Measurements from ENCODE around the gene ARHGAP27.

The ARHGAP27 gene

DNA sequence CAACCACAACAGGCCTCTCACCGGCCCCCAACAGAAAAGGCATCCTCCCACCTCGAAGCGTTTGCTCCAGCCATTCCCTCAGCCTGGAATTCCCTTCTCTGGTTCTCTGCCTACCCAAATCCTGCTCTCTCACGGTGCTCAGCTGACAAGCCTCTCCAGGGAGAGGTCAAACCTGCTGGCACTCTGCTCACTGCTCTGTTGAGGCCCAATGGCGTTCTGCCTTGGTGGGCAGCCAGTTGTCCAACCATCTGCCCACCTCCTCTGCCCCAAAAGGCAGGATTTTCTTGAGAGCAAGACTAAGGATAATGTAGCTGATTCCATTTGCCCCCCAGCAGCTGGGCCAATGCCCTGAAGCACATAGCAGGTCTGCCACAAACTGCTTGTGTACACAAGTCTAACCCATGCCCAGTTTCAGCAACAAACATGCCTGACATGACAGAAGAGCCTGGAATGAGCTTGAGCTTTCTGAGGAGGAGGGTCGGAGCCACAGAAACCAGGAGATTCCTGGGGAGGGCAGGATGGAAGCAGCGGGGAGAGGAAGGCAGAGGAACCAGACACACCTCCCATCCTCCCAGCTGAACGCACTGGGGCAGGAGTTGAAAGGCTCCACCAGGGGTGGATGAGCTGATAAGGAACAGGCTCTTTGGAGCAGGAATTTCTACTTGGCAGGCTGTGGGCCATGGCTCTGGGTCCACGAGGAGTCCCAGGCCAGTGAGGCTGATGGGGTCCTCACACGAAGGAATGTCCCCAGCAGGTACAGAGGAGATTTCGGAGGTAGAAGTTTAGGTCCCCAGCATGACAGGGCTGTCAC lies 23.9 kb downstream of the ARHGAP27 start:
- DNase-seq (ENCODE audit: low read depth, low spot score): no peak

DNA sequence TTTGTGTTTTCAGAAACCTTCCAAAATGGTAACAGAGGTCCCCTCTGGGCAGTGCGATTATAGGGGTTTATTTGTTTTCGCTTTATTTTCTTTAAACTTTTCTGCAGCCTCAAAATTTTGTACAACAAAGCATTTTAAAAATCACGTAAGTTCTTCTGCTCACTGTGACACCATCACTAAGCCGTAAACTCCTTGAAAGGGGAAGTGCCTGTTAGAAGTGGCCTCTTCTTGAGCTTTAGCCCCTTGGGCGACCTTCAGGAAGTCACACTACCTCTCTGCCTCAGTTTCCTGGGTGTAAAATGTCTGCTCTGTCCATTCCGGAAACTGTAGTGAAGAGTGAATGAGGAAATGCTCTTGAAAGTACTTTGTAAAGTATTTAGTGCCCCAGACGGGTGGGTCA lies 26.6 kb downstream of the ARHGAP27 start:
- DNase-seq (ENCODE audit: low read depth, low spot score): no peak

DNA sequence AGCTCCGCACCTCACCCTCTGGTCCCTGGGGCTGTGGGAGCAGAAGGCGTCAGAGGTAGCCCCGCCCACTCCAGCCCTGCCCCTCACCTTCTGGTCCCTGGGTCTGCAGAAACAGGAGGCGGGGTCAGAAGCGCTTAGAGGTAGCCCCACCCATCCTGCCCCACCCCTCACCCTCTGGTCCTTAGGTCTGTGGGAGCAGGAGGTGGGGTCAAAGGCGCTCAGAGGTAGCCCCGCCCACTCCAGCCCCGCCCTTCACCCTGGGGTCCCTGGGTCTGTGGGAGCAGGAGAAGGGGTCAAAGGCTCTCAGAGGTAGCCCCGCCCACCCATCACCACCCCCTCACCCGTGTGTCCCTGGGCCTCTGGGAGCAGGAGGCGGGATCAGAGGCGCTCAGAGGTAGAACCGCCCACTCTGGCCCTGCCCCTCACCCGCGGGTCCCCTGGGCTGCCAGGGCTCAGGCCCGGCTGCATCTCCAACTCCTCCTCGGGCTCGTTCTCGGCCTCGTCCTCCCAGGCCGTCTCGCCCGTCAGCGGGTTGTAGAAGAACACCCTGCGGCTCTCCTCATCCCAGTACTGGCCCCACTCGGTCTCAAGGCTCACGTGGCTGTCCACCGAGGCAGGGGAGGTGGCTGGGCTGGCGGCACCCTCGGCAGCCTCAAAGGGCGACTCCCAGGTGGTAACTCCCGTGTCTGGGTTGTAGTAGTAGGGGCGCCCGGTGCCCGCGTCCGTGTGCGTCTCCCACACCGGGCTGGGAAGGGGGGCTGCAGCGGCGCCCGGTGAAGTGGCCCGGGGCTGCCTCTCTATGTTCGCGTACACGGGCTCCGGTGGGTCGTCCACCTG lies 27.2 kb downstream of the ARHGAP27 start:
- DNase-seq (ENCODE audit: low read depth, low spot score): no peak

DNA sequence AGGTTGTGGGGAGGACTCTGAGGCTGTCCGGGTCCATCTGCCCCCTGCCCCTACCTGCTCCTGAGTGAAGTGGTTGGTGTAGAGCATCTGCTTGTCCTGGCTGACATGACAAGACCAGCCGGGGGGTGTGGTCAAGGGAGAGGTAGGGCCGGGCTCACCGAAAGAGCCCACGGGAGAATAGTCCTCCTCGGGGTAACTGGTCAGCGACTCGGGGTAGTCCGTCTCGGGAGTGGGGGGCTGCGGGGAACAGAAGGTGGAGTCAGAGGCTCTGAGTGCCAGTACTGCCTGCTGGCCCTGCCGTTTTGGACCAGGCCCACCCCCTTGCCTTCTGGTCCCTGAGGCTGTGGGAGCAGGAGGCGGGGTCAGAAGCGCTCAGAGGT lies 27.8 kb downstream of the ARHGAP27 start:
- DNase-seq (ENCODE audit: low read depth, low spot score): no peak

DNA sequence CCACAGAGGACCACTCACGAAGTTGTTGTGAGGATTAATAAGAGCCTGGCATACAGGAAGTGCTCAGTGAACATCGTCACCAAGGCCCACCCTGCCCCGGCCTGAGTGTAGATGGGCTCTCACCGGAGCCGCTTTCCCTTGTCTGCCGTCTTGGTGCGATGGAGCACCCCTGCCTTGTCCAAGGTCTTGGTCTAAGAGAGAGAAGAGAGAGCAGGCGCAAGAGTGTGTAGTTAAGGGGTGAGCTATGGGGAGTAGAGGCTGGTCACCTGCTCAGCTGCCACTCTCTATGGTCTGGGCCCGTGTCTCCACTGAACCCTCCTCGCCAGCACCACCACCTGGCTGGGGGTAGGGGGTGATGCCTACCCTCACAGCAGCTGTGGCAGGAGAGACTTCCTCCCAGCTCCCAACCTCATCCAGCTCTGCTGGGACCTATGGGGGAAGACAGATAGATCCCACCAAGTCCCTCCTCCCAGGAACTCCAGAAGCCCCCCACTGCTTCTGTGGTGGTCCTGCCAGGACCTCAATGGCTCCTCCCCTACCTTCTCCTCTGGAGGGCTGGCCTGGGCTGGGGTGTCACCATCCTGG lies 28.7 kb downstream of the ARHGAP27 start:
- no peak for DNase-seq (ENCODE audit: low read depth, low spot score)

DNA sequence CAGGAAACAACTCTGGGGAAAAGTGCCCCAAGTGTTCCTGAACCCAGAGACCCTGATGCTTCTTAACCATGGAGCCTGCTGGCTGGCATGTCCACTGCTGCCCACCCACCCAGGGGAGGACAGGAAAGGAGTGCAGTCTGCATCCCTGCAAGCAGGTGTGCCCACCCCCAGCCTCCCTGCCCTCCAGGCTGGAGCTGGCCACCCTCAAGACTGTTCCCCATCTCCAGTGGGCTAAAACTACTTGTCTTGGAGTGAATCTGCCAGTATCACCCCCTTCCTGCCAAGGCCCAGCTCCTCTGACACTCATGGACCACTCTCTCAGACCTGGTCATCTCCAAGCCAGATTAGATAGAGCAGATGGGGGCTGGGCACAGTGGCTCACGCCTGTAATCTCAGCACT lies 29.8 kb downstream of the ARHGAP27 start:
- DNase-seq (ENCODE audit: low read depth, low spot score): no peak

DNA sequence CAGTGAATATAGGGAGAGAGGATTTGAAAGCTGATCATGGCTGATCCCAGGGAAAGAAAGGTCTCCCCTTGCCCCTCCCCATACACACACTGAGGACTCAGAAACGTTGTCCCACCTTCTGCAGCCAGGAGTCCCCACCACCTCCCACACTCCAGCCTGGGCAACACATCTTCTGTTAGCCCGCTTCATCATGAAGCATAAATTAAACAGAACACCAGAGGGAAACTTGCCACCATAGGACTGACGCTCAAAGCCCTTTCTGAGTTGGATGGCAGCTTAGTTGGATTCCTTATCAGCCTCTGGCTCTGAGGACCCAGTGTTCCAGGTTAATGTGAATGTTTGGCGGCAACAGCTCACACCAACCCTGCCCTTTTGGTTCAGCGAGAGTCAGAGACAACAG lies 33.9 kb downstream of the ARHGAP27 start:
- no peak for DNase-seq (ENCODE audit: low read depth, low spot score)

DNA sequence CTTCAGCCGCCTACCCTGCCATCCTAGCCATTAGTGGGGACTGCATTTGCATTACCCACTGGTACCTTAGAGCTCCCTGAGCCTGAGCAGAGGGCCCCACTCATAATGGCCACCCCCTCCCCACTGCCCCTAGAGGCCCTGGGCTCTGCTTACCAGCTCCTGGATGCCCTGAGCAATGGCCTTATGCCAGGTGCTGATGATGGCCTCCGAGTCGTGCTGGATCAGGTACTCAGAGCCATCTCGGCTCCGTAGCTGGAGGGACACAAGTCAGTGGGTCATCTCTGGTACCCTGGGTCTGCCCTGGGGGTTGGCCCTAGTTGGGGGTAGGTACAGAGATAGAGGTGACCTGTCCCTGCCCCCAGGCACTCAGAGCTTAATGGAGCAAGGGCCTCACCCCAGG lies 34.9 kb downstream of the ARHGAP27 start:
- DNase-seq (ENCODE audit: low read depth, low spot score): no peak

DNA sequence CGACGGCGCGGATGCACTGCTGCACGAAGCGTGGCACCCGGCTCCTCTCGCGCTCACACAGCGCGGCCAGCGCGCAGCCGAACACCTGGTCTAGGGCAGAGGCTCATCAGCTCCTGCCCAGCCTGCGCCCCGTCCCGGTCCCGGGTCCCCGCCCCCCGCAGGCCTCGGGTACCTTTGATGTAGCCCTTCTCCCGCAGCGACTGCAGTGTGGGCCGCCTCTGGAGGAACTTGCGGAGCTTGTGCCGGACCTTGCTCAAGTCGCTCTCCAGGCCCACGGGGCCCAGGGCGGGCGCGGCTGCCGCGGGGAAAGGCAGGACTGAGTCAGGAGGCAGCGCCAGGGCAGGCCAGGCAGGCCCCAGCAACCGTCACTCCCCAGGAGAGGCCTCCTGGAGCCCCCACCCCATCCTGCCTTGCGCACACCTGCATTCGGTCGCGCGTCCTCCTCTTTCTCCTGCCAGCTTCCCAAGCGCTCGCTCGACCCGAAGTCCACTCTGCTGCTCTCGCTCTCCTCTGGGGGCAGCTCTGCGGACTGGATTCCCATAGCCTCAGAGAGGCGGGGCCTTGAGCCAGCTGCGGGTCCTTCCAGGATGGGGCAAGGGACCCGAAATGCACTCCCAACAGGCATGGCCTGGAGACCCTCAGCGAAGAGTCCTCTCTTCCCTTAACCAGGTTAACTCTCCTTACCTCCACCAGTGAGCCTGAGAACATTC lies 36.0 kb downstream of the ARHGAP27 start:
- DNase-seq (ENCODE audit: low read depth, low spot score): no peak

DNA sequence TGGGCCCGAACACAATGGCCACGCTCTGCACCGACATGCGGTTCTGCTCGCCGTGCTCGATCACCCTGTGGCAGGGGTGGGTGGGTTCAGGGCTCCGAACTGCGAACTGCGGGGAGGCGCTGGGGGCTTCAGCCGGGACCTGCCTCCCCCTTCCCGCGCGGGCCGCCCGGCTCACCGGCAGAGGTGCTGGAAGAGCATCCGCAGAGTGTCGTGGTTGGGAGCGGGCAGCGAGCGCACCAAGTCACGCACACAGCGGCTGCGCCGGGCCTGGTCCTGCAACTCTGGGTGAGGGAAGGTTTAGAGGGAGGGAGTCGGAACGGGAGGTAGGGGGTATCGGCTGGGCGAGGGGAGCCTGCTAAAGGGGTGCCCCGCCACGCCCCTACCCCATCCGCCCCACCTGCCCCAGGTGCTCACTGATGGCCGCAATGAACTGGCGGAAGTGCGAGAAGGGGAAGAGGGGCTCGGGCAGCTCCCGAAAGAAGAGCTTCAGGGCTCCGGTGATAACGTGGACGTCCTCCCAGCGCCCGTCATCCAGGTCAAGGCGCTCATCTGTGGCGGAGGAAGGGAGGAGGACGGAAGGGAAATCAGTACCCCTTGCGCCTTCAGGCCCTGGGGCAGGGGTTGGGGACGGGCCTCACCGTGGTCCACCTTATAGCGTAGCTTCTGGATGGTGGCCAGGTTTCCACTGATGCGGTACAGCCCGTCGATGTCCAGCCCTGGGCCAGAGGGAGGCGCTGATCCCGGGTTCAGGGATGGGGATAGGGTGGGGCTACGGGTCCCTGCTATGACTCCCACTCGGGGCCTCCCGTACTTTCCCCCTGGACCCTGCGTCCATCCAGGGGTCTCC lies 36.9 kb downstream of the ARHGAP27 start:
- no peak for DNase-seq (ENCODE audit: low read depth, low spot score)

DNA sequence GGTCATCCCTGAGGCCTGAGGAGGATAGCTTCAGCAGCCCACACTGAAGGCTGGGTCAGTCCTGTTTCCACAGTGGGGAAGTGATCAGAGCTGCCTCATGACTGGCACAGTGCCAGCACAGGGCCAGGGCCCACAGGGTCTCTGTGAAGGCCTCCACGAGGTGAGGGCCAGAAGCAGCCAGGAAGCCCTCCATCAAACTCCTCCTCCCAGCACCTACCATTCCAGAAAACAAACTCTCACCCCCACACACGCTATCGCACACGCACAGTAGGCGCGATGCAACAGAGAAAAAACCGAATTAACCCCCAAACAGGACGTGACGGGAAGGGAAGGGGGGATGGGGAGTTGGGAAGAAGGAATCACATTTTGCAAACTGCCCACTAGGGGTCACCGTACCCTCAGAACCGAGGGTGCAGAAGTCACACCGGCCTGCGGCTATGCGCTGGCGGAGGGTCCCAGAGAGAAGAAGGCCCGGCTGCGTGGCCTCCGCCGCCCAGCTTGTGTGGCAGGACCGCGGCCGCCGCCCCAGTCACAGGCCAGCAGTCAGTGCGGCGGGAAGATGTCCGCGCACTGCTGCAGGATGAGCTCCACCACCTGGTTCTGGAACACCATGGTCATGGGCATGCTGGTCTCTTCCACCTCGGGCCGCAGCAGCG lies 37.6 kb downstream of the ARHGAP27 start:
- no peak for DNase-seq (ENCODE audit: low read depth, low spot score)

DNA sequence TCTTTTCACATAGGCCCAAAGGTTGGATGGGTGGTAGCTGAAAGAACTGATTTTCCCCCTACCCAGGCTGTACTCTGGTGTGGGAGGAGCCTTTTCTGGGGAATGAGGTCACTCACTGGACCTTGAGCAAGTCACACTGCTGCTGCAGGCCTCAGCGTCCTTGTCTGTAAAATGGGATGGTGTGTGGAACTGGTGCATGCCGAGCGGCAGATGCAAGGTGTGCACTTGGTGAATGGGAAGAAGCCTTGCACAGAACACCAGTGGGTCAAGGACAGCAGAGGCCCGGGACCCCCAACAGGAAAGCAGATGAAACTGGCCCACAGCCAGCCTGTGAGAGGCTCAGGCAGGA lies 38.1 kb downstream of the ARHGAP27 start:
- DNase-seq (ENCODE audit: low read depth, low spot score): no peak

DNA sequence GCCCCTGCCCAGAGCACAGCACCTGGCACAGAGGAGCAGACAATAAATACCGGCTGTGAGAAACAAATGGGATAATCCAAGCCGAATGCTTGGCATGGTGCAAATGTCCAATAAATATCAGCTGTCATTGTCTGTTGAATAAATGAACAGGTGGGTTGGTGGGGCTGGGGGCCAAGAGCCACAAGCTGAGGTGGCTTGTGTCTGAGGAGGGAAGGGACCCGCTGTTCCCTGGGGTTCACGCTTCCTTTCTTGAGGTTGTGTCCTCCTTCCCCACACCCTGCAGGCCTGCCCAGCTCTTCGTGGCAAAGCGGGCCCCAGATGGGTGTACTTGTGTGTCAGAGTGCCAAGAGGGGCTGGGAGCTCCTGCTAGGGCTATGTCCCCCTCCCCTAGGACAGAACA lies 38.6 kb downstream of the ARHGAP27 start:
- DNase-seq (ENCODE audit: low read depth, low spot score): no peak

DNA sequence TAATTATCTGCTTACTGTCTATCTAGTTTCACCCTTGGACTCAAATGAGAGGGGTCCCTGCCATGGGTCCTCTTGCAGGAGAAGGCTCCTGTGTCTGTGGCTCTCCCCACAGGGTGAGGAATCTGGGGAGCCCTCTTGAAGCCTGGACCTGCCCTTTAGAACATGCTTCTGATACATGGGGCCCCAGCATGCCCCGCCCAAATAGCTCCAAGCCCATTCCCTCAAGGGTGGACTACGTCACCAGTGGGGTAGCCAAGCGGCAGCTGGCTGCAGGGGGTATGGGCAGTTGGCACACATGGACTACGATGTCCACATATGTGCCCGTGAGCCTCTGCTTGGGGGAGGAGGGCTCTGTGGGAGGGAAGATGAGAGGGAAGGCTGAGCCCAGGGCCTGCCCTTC lies 39.3 kb downstream of the ARHGAP27 start:
- no peak for DNase-seq (ENCODE audit: low read depth, low spot score)

DNA sequence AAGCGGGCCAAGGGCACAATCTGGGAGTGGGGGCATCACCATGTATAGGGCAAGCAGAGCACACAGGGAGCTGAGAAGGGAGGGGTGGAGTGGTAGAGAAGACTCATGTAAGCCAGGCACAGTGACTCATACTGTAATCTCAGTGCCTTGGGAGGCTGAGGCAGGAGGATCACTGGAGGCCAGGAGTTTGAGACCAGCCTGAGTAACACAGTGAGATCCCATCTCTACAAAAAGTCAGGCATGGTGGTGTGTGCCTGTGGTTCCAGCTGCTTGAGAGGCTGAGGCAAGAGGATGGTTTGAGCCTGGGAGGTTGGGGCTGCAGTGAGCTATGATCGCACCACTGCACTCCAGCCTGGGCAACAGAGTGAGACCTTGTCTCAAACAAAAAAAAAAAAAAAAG lies 40.8 kb downstream of the ARHGAP27 start:
- no peak for DNase-seq (ENCODE audit: low read depth, low spot score)

DNA sequence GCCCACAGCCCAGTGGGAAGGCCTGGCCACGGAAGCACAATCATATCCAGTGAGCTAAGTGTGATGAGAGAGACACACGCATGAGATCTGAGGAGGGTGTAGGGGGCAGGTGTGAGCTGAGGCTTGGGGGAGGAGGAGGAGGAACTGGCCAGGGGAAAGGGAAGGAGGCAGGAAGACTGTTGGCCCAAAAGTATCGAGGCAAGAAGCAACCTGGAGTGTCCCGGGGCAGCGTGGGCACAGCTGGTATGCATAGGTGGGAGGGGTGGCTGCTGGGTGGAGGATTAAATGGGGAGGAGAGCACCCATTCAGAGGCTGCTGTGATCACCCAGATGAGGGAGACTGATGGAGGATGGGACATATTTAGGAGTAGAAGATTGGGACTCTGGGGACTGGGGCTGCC lies 41.4 kb downstream of the ARHGAP27 start:
- DNase-seq (ENCODE audit: low read depth, low spot score): no peak

DNA sequence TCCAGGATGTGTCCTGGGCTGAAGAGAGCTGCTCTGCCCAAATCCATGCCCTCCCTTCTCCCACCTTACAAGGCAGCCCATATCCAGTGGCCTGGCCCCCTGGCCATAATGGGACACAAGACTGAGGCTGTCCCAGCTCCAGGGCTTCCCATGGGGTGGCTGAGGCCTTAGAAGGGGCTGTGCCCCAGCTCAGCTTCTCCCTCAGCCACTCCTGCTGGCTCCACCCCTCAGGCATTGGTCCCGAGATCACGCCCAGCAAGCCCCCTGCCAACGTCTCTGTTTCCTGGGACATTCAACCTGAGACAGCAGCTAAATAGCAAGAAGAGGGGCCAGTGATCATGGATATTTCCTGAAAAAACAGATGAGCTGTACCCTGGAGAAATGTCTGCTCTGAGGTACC lies 43.3 kb downstream of the ARHGAP27 start:
- no peak for DNase-seq (ENCODE audit: low read depth, low spot score)

DNA sequence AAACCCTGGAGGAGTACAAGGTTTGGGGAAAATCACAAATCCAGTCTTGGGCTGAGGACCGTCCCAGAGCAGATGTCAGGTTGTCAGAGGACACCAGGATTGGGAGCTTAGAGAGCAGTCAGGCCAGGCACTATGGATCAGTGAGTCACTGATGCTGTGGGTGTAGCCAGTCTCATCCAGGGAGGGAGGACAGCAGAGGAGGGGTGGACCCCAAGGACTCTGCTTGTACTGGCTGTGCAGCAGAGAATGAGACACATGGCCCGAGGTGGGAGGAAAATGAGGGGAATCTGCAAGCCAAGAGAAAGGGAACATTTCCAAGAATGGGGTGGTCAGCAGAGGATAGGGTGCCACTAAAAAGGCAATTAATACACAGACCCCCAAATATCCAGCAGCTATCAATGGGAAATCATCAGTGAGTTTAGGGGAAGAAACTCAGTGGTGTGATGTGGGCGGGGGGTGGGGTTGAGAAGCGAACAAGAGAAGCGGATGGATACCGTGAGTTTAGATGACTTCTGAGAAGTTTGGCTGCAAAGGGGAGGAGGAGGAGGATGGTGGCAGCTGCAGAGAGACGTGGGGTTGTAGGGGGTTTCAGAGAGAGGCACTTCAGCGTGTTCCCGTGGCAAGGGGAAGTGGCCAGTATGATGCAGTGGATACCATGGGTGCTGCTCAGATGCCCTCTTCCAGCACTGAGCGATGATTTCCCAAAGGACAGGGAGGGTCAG lies 43.9 kb downstream of the ARHGAP27 start:
- DNase-seq (ENCODE audit: low read depth, low spot score): no peak

DNA sequence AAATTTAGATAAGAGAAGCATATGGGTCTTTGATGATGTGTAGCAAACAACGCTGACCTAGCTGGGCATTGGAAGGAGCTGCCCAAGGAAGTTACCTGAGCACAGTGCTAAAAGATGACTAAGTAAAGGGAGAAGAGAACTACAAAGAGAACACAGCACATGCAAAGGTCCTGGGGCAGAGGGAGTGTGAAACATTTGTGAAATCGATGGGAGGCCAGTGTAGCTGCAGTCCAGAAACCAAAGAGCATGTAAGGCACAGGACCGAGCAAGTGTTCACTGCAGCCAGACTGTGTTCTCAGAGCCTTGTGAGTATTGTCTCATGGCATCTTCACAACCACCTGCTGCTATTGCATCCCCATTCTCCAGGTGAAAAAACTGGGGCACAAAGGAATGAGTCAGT lies 44.9 kb downstream of the ARHGAP27 start:
- DNase-seq (ENCODE audit: low read depth, low spot score): no peak

DNA sequence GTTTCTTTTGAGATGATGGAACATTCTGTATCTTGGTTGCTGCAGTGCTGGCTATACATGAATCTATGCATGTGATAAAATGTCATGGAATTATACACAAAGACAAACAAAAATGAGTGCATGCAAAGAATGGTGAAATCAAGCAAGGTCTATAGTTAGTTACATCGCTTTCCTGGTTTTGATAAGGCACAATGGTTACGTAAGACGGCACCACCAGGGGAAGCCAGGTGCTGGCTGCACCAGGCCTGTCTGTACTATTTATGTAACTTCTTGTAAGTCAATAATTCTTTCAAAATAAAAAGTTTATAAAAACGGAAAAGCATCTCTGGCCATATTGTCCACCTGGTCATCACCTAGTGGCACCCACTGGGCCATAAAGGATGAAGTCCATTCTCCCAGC lies 46.5 kb downstream of the ARHGAP27 start:
- no peak for DNase-seq (ENCODE audit: low read depth, low spot score)
